Astrocyte of the spinal cord (primary cell): ENCODE measurements around the gene SF3B2.

Experiments
- DNase-seq: peaks from one replicate; pipeline ENCODE4 v3.0.0; 2011; ENCODE audit warnings: low read depth, low spot score
- H3K4me3 ChIP-seq: 2 replicates; pipeline ENCODE4 v1.5.1; 2011; ENCODE audit warnings: low read depth, mild to moderate bottlenecking, low read length, moderate library complexity
- CTCF ChIP-seq: IDR thresholded peaks from 2 replicates; pipeline ENCODE4 v1.5.1; 2012; ENCODE audit warnings: low read depth, mild to moderate bottlenecking, low read length, inconsistent platforms
- in situ Hi-C: cut with HindIII; loops from 2 replicates; pipeline ENCODE4 v1.10.0; 2017; ENCODE audit warnings: low sequenced_read_pairs

Gene SF3B2

GRCh38 chr11:66032957-66033735, 19.0 kb upstream of the SF3B2 start:
- in situ Hi-C loops, result no loop called here
- no peak for DNase-seq

GRCh38 chr11:66035653-66036333, 16.4 kb upstream of the SF3B2 start:
- TF ChIP-seq CTCF, result no peak
- in situ Hi-C loops, result no loop called here
- no peak overlapping the region for H3K4me3 ChIP-seq
- no peak for DNase-seq

More at GRCh38 chr11:66032957-66033735, 19.0 kb upstream of the SF3B2 start:
- no peak overlapping the region for H3K4me3 ChIP-seq
- no peak for TF ChIP-seq CTCF

- H3K4me3 ChIP-seq, result no peak overlapping the region
- TF ChIP-seq CTCF, result no peak
- in situ Hi-C loops, result no loop called here
- no peak for DNase-seq
Measured at GRCh38 chr11:66036334-66036710, 15.8 kb upstream of the SF3B2 start.

- H3K4me3 ChIP-seq, result no peak overlapping the region
- TF ChIP-seq CTCF, result no peak
- no peak for DNase-seq
- in situ Hi-C loops, result no loop called here
Measured at GRCh38 chr11:66037327-66037726, 14.8 kb upstream of the SF3B2 start.

- in situ Hi-C loops, result no loop called here
- TF ChIP-seq CTCF, result no peak
- H3K4me3 ChIP-seq, result no peak overlapping the region
- DNase-seq, result no peak
Measured at GRCh38 chr11:66039765-66040164, 12.4 kb upstream of the SF3B2 start.

- TF ChIP-seq CTCF, result no peak
- H3K4me3 ChIP-seq, result no peak overlapping the region
- no peak for DNase-seq
- in situ Hi-C loops, result no loop called here
Measured at GRCh38 chr11:66042227-66042995, 9.8 kb upstream of the SF3B2 start.
